ENCODE results near the gene ACHE.

ACHE gene

DNA sequence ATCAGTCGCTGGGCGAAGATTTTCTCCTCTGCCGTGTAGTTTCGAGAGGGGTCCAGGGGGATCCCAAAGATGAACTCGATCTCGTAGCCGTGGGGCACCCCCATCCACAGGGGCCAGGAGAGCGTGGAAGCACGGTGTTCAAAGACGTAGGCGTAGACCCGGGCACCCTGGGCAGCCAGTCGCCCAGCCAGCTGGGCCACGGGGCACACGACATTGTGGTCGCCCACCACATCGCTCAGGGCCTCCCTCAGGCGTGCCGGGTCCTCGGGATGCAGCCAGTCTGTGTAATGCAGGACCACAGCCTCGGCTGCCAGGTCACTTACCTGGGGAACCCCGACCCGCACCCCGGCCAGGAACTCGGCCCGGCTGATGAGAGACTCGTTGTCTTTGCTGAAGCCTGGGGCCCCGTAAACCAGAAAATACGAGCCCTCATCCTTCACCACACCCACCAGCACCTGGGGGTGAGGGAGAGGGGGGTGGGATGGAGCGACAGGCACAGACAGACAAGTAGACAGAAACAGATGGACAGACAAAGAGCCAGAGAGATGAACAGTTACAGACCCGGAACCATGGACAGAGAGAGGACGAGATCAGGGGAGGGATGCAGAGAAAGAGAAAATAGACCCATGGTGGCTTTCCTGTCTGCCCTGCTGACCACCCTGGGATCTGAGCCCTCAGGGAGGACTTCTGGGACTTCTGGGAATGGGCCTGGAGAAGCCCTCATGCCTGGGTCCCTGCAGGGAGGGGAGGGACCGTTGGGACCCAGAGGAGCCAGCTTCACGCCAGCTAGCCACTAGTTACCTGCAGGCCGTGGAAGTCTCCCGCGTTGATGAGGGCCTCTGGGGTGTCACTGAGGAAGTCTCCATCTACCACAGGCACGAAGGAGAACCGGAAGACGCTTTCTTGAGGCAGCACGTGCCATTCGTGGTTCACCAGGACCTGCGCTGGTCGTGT, 3.0 kb downstream of the ACHE start:
- ATAC-seq (ENCODE audit: insufficient read depth, low read depth) (no peak), DNase-seq (no peak)
- Histone ChIP-seq H4K20me1 (ENCODE audit: insufficient read depth, low read length) (peaks cover 10% of the 10 kb centered on the region), H3K4me1 (ENCODE audit: insufficient read depth, low read length) (peaks cover 31% of the 10 kb centered on the region), H3K27me3 (ENCODE audit: insufficient read depth, low read length, poor library complexity) (peaks cover 15% of the 10 kb centered on the region), H3K79me2 (ENCODE audit: insufficient read depth, low read length) (peaks cover 13% of the 10 kb centered on the region), H3K4me3 (ENCODE audit: low read depth in 1 of 2, low read length in 2 of 2) (no peak overlapping the region), H2AFZ (ENCODE audit: low read depth, low read length) (no peak overlapping the region), H3K4me2 (ENCODE audit: insufficient read depth, low read length) (no peak overlapping the region), H3K9me3 (ENCODE audit: insufficient read depth, low read length, severe bottlenecking) (no peaks in the 10 kb centered on the region), H3K27ac (ENCODE audit: low read length) (no peak overlapping the region), H3K36me3 (ENCODE audit: insufficient read depth, low read length) (peaks cover 18% of the 10 kb centered on the region), H3K9ac (ENCODE audit: low read depth, low read length) (no peak overlapping the region)
- TF ChIP-seq, protein P1, sequence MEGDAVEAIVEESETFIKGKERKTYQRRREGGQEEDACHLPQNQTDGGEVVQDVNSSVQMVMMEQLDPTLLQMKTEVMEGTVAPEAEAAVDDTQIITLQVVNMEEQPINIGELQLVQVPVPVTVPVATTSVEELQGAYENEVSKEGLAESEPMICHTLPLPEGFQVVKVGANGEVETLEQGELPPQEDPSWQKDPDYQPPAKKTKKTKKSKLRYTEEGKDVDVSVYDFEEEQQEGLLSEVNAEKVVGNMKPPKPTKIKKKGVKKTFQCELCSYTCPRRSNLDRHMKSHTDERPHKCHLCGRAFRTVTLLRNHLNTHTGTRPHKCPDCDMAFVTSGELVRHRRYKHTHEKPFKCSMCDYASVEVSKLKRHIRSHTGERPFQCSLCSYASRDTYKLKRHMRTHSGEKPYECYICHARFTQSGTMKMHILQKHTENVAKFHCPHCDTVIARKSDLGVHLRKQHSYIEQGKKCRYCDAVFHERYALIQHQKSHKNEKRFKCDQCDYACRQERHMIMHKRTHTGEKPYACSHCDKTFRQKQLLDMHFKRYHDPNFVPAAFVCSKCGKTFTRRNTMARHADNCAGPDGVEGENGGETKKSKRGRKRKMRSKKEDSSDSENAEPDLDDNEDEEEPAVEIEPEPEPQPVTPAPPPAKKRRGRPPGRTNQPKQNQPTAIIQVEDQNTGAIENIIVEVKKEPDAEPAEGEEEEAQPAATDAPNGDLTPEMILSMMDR (IDR thresholded peaks at IDR 0.05; ENCODE audit: borderline replicate concordance, extremely low read depth, low read length, poor library complexity, severe bottlenecking) = no peak
- TF ChIP-seq EZH2 (IDR thresholded peaks at IDR 0.05; ENCODE audit: borderline replicate concordance, low read depth, low read length, severe bottlenecking) = no peak

DNA sequence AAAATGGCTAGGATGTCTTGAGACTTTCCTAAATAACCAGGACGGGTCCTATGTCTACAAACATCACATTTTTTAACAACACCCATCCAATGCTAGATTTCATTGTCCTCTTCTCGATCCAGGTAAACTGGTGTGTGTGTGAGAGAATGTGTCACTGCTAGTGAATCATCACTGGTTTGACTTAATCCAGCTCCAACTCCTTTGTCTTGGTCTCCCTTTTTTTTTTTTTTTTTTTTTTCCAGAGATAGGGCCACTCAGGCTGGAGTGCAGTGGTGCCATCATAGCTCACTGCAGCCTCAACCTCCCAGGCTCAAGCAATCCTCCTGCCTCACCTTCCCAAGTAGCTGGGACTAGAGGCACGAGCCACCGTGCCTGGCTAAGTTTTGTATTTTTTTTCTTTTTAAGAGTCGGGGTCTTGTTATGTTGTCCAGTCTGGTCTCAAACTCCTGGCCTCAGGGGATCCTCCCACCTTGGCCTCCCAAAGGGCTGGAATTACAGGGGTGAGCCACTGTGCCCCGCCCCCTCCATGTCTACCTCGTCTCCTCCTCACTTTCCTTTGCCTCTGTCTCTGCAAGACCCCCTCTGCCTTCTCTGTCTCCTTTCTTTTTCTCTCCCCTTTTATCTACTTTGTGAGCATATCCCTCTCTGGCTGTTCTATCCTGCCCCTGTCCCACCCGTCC, 4.0 kb downstream of the ACHE start:
- no peaks in the 10 kb centered on the region for H3K9me3 ChIP-seq (ENCODE audit: insufficient read depth, low read length, severe bottlenecking)
- H3K4me2 ChIP-seq (ENCODE audit: insufficient read depth, low read length) = no peak overlapping the region
- TF ChIP-seq EZH2 (IDR thresholded peaks at IDR 0.05; ENCODE audit: borderline replicate concordance, low read depth, low read length, severe bottlenecking) = no peak
- TF ChIP-seq, protein P1 (IDR thresholded peaks at IDR 0.05; ENCODE audit: borderline replicate concordance, extremely low read depth, low read length, poor library complexity, severe bottlenecking) = no peak
- no peak for ATAC-seq (ENCODE audit: insufficient read depth, low read depth)
- H4K20me1 ChIP-seq (ENCODE audit: insufficient read depth, low read length) = peaks cover 17% of the 10 kb centered on the region
- H3K79me2 ChIP-seq (ENCODE audit: insufficient read depth, low read length) = peaks cover 13% of the 10 kb centered on the region
- no peak overlapping the region for H2AFZ ChIP-seq (ENCODE audit: low read depth, low read length)
- H3K9ac ChIP-seq (ENCODE audit: low read depth, low read length) = no peak overlapping the region
- H3K36me3 ChIP-seq (ENCODE audit: insufficient read depth, low read length) = peaks cover 27% of the 10 kb centered on the region
- H3K4me1 ChIP-seq (ENCODE audit: insufficient read depth, low read length) = peaks cover 40% of the 10 kb centered on the region
- no peak for DNase-seq
- no peak overlapping the region for H3K4me3 ChIP-seq (ENCODE audit: low read depth in 1 of 2, low read length in 2 of 2)
- no peak overlapping the region for H3K27ac ChIP-seq (ENCODE audit: low read length)
- H3K27me3 ChIP-seq (ENCODE audit: insufficient read depth, low read length, poor library complexity) = peaks cover 15% of the 10 kb centered on the region

- ATAC-seq (ENCODE audit: insufficient read depth, low read depth) = no peak
These were observed 4.8 kb downstream of the ACHE start for GRCh38 chr7:100890653-100891567.

More at GRCh38 chr7:100890653-100891567, 4.8 kb downstream of the ACHE start:
- TF ChIP-seq EZH2 (IDR thresholded peaks at IDR 0.05; ENCODE audit: borderline replicate concordance, low read depth, low read length, severe bottlenecking) = no peak
- TF ChIP-seq, protein P1 (IDR thresholded peaks at IDR 0.05; ENCODE audit: borderline replicate concordance, extremely low read depth, low read length, poor library complexity, severe bottlenecking) = no peak
- peak overlapping the region; percentile 61 for H3K9ac ChIP-seq (ENCODE audit: low read depth, low read length)
- H3K27ac ChIP-seq (ENCODE audit: low read length) = no peak overlapping the region
- H3K27me3 ChIP-seq (ENCODE audit: insufficient read depth, low read length, poor library complexity) = peaks cover 15% of the 10 kb centered on the region
- no peaks in the 10 kb centered on the region for H3K9me3 ChIP-seq (ENCODE audit: insufficient read depth, low read length, severe bottlenecking)
- peaks cover 35% of the 10 kb centered on the region for H3K36me3 ChIP-seq (ENCODE audit: insufficient read depth, low read length)
- DNase-seq = no peak
- peaks cover 25% of the 10 kb centered on the region for H4K20me1 ChIP-seq (ENCODE audit: insufficient read depth, low read length)
- peak overlapping the region; percentile 90 for H2AFZ ChIP-seq (ENCODE audit: low read depth, low read length)
- H3K79me2 ChIP-seq (ENCODE audit: insufficient read depth, low read length) = peaks cover 16% of the 10 kb centered on the region
- H3K4me2 ChIP-seq (ENCODE audit: insufficient read depth, low read length) = peak overlapping the region; percentile 100
- peak overlapping the region in 1 of 2 experiments; percentile 83; a peak in 2 of 4 replicates for H3K4me3 ChIP-seq (ENCODE audit: low read depth in 1 of 2, low read length in 2 of 2)
- peaks cover 48% of the 10 kb centered on the region for H3K4me1 ChIP-seq (ENCODE audit: insufficient read depth, low read length)

Measured in DND-41 (cell line).